Measurements from ENCODE around the gene FAM170B. TPM values are rescaled to one million over a fixed set of nuclear protein-coding genes. Genes with fewer than 3 reads are reported as not detected.

The FAM170B gene
- total RNA-seq, 1 experiment from 2014 or later = not detected

DNA sequence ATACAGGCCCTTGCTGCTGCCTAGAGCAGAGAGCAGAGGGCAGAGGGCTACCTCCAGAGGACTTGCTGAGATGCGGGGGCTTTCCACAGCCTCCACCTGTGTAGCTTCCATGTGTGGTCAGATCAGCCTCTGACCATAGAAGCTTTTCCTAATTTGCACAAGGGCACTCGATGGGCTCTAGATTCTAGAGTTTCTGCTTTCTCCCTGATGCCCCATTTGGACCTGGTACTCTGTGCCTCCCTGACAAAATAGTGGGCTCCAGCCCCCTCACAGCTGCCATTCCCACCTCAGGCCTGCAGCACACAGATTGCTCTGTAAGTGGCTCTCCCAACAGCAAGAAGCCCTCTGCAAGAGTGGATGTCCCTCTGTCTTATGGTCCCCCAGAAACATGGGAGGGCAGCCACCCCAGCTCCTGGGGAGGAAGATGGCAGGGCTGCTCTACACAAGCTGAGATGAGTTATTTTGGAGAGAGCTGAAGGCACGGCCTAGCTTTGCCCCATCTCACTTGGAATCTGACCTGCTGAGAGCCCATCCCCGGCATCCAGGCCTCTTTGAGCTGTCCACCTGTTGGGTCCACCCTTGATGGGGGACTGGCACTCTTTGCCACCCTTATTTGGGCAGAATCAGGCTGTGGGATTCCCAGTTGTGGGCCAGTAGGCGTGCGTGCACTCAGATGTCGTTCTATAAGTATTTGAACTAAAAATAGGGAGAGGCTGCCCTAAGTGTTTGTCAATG, 37.7 kb upstream of the FAM170B start (continued):
- TF ChIP-seq ZNF232 (CRISPR knock-in tag; IDR thresholded peaks at IDR 0.05) = no peak
- TF ChIP-seq ELF4 (CRISPR knock-in tag; IDR thresholded peaks at IDR 0.05; ENCODE audit: low read depth) = no peak
- TF ChIP-seq ZNF396 (CRISPR knock-in tag; IDR thresholded peaks at IDR 0.05; ENCODE audit: borderline replicate concordance) = no peak
- TF ChIP-seq, protein P1, sequence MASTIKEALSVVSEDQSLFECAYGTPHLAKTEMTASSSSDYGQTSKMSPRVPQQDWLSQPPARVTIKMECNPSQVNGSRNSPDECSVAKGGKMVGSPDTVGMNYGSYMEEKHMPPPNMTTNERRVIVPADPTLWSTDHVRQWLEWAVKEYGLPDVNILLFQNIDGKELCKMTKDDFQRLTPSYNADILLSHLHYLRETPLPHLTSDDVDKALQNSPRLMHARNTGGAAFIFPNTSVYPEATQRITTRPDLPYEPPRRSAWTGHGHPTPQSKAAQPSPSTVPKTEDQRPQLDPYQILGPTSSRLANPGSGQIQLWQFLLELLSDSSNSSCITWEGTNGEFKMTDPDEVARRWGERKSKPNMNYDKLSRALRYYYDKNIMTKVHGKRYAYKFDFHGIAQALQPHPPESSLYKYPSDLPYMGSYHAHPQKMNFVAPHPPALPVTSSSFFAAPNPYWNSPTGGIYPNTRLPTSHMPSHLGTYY (CRISPR knock-in tag; IDR thresholded peaks at IDR 0.05) = no peak

DNA sequence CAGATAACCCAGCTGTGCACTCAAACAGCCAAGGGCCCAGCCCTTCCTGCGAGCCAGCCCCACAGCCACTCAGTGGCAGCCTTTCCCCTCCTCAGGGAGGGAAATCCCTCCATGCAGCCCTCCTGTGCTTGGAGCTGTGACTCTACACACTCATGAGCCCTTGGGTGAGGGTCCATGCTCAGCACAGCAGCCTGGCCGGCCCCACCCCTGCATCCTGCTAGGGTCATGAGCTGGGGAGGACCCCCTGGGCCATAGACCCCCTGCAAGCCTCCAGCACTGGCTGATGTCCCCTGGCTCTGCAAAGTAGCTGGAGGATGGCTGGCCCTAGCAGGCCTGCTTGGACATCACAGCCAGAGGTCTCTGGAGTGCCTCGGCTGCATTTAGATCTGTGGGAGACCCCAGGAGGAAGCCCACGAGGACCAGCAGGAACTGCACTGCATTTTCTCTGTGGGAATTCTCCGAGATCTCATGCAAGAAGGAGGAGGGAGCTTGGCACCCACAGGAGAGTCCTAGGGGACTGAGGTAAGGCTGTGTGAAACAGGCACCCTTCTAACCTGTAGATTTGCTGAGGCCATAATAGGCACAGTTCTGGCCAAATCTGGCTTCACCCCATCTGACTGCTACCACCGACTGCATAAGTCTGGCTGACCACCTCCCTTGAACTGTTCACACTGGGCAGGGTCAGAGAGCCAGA, 37.0 kb upstream of the FAM170B start:
- no peak for TF ChIP-seq MYBL2 (CRISPR knock-in tag; IDR thresholded peaks at IDR 0.05)
- TF ChIP-seq, protein P2, sequence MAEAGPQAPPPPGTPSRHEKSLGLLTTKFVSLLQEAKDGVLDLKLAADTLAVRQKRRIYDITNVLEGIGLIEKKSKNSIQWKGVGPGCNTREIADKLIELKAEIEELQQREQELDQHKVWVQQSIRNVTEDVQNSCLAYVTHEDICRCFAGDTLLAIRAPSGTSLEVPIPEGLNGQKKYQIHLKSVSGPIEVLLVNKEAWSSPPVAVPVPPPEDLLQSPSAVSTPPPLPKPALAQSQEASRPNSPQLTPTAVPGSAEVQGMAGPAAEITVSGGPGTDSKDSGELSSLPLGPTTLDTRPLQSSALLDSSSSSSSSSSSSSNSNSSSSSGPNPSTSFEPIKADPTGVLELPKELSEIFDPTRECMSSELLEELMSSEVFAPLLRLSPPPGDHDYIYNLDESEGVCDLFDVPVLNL (CRISPR knock-in tag; IDR thresholded peaks at IDR 0.05; ENCODE audit: borderline replicate concordance, low read depth) = no peak
- no peak for TF ChIP-seq NR1H2 (CRISPR knock-in tag; IDR thresholded peaks at IDR 0.05)
- TF ChIP-seq, protein P3, sequence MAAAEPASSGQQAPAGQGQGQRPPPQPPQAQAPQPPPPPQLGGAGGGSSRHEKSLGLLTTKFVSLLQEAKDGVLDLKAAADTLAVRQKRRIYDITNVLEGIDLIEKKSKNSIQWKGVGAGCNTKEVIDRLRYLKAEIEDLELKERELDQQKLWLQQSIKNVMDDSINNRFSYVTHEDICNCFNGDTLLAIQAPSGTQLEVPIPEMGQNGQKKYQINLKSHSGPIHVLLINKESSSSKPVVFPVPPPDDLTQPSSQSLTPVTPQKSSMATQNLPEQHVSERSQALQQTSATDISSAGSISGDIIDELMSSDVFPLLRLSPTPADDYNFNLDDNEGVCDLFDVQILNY (CRISPR knock-in tag; IDR thresholded peaks at IDR 0.05) = no peak
- TF ChIP-seq NFYB (CRISPR knock-in tag; conservative IDR thresholded peaks at IDR 0.05; ENCODE audit: low read depth) = no peak
- no peak for TF ChIP-seq SMAD3 (CRISPR knock-in tag; IDR thresholded peaks at IDR 0.05; ENCODE audit: borderline replicate concordance)
- ATAC-seq (no peak), DNase-seq (ENCODE audit: low spot score) (no peak)
- H3K27ac Mint-ChIP-seq = no peak overlapping the region
- POLR2A ChIA-PET = no interaction called here
- H3K36me3 Mint-ChIP-seq = no peaks in the 10 kb centered on the region
- no peaks in the 10 kb centered on the region for H3K9me3 Mint-ChIP-seq
- no peak overlapping the region for H3K4me3 Mint-ChIP-seq
- H3K27me3 Mint-ChIP-seq (ENCODE audit: low read depth) = no peaks in the 10 kb centered on the region; the same call in 1 of the 2 replicates
- H3K4me1 Mint-ChIP-seq = peaks cover 12% of the 10 kb centered on the region; the same call in 1 of the 2 replicates
- CTCF ChIA-PET = interaction anchor here (1.2 to 2.7 kb wide), 2 partner anchors 9 to 348 kb away, joined by 3 to 7 read pairs; no protein-coding TSS in a partner anchor

DNA sequence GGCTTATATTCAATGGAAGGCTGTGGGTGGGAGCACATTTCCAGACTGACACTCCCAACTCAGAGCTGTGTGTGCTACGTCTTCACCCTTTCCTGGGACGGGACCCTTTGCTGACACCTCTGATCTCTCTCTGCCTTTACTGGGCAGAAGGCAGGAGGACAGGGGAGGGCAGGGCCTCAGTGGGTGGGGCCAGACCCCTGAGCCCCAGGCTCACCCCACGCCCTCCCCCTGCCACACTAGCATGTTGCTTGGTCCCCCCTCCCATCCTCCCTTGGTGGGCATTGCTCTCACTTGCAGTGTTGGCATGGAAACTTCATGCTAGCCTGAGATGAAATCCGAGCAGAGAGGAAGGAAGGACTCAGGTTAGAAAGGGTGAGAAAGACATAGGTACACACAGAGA, 36.0 kb upstream of the FAM170B start:
- CTCF ChIA-PET = interaction anchor here (1.2 kb wide), 1 partner anchor 349 kb away, joined by 3 read pairs; no protein-coding TSS in a partner anchor
- Mint-ChIP-seq H3K36me3 (no peaks in the 10 kb centered on the region), H3K4me1 (peaks cover 8% of the 10 kb centered on the region; the same call in 1 of the 2 replicates), H3K4me3 (no peak overlapping the region), H3K9me3 (no peaks in the 10 kb centered on the region), H3K27ac (no peak overlapping the region), H3K27me3 (ENCODE audit: low read depth) (no peaks in the 10 kb centered on the region; the same call in 1 of the 2 replicates)
- POLR2A ChIA-PET = no interaction called here
- no peak for ATAC-seq
- DNase-seq (ENCODE audit: low spot score) = no peak
- TF ChIP-seq, protein P1 (CRISPR knock-in tag; IDR thresholded peaks at IDR 0.05) = no peak
- TF ChIP-seq NFE2L1 (CRISPR knock-in tag; IDR thresholded peaks at IDR 0.05) (no peak), SP1 (CRISPR knock-in tag; conservative IDR thresholded peaks at IDR 0.05) (no peak), ZNF138 (CRISPR knock-in tag; conservative IDR thresholded peaks at IDR 0.05) (no peak), ZNF671 (CRISPR knock-in tag; IDR thresholded peaks at IDR 0.05) (no peak), GTF2I (CRISPR knock-in tag; conservative IDR thresholded peaks at IDR 0.05) (no peak), ATF1 (CRISPR knock-in tag; IDR thresholded peaks at IDR 0.05) (no peak), TEAD1 (CRISPR knock-in tag; IDR thresholded peaks at IDR 0.05) (no peak), MXD4 (CRISPR knock-in tag; IDR thresholded peaks at IDR 0.05; ENCODE audit: borderline replicate concordance) (no peak), TP53 (CRISPR knock-in tag; IDR thresholded peaks at IDR 0.05) (no peak), GABPB1 (CRISPR knock-in tag; IDR thresholded peaks at IDR 0.05) (no peak)
- TF ChIP-seq, protein P4, sequence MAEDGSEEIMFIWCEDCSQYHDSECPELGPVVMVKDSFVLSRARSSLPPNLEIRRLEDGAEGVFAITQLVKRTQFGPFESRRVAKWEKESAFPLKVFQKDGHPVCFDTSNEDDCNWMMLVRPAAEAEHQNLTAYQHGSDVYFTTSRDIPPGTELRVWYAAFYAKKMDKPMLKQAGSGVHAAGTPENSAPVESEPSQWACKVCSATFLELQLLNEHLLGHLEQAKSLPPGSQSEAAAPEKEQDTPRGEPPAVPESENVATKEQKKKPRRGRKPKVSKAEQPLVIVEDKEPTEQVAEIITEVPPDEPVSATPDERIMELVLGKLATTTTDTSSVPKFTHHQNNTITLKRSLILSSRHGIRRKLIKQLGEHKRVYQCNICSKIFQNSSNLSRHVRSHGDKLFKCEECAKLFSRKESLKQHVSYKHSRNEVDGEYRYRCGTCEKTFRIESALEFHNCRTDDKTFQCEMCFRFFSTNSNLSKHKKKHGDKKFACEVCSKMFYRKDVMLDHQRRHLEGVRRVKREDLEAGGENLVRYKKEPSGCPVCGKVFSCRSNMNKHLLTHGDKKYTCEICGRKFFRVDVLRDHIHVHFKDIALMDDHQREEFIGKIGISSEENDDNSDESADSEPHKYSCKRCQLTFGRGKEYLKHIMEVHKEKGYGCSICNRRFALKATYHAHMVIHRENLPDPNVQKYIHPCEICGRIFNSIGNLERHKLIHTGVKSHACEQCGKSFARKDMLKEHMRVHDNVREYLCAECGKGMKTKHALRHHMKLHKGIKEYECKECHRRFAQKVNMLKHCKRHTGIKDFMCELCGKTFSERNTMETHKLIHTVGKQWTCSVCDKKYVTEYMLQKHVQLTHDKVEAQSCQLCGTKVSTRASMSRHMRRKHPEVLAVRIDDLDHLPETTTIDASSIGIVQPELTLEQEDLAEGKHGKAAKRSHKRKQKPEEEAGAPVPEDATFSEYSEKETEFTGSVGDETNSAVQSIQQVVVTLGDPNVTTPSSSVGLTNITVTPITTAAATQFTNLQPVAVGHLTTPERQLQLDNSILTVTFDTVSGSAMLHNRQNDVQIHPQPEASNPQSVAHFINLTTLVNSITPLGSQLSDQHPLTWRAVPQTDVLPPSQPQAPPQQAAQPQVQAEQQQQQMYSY (CRISPR knock-in tag; IDR thresholded peaks at IDR 0.05) = no peak
- TF ChIP-seq, protein P5, sequence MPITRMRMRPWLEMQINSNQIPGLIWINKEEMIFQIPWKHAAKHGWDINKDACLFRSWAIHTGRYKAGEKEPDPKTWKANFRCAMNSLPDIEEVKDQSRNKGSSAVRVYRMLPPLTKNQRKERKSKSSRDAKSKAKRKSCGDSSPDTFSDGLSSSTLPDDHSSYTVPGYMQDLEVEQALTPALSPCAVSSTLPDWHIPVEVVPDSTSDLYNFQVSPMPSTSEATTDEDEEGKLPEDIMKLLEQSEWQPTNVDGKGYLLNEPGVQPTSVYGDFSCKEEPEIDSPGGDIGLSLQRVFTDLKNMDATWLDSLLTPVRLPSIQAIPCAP (CRISPR knock-in tag; IDR thresholded peaks at IDR 0.05) = no peak
- TF ChIP-seq, protein P6, sequence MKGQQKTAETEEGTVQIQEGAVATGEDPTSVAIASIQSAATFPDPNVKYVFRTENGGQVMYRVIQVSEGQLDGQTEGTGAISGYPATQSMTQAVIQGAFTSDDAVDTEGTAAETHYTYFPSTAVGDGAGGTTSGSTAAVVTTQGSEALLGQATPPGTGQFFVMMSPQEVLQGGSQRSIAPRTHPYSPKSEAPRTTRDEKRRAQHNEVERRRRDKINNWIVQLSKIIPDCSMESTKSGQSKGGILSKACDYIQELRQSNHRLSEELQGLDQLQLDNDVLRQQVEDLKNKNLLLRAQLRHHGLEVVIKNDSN (CRISPR knock-in tag; IDR thresholded peaks at IDR 0.05) = no peak
